ENCODE results near the gene PLD4.

The PLD4 gene

DNA sequence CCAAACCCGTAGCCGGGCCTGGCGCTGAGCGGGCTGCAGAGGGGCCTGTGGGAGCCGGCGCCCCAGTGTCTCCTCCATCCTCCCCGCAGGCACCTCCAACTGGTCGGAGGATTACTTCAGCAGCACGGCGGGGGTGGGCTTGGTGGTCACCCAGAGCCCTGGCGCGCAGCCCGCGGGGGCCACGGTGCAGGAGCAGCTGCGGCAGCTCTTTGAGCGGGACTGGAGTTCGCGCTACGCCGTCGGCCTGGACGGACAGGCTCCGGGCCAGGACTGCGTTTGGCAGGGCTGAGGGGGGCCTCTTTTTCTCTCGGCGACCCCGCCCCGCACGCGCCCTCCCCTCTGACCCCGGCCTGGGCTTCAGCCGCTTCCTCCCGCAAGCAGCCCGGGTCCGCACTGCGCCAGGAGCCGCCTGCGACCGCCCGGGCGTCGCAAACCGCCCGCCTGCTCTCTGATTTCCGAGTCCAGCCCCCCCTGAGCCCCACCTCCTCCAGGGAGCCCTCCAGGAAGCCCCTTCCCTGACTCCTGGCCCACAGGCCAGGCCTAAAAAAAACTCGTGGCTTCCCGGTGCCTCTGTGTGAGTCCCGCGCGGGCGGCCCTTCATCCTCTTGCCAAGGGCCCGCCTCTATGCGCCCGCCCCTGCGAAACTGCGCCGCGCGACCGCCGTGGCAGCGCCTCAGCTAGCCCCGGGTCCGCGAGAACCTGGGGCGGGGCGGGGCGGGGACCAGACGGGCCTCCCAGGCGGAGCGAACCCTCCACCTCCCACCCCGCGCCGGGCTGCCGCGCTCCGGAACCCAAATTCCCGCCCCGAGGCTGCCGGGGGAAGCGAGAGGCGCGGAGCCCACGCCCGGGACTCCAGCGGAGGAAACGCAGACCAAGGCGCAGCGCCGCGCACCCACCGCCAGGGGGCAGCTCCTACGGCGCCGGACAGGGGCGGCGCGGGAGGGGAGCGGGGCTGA, 8.3 kb downstream of the PLD4 start:
- DNase-seq (ENCODE audit: low spot score): peak; percentile 96
- TF ChIP-seq, protein P1, sequence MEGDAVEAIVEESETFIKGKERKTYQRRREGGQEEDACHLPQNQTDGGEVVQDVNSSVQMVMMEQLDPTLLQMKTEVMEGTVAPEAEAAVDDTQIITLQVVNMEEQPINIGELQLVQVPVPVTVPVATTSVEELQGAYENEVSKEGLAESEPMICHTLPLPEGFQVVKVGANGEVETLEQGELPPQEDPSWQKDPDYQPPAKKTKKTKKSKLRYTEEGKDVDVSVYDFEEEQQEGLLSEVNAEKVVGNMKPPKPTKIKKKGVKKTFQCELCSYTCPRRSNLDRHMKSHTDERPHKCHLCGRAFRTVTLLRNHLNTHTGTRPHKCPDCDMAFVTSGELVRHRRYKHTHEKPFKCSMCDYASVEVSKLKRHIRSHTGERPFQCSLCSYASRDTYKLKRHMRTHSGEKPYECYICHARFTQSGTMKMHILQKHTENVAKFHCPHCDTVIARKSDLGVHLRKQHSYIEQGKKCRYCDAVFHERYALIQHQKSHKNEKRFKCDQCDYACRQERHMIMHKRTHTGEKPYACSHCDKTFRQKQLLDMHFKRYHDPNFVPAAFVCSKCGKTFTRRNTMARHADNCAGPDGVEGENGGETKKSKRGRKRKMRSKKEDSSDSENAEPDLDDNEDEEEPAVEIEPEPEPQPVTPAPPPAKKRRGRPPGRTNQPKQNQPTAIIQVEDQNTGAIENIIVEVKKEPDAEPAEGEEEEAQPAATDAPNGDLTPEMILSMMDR (IDR thresholded peaks at IDR 0.05; ENCODE audit: extremely low read depth, missing control alignments): peak; percentile 92

DNA sequence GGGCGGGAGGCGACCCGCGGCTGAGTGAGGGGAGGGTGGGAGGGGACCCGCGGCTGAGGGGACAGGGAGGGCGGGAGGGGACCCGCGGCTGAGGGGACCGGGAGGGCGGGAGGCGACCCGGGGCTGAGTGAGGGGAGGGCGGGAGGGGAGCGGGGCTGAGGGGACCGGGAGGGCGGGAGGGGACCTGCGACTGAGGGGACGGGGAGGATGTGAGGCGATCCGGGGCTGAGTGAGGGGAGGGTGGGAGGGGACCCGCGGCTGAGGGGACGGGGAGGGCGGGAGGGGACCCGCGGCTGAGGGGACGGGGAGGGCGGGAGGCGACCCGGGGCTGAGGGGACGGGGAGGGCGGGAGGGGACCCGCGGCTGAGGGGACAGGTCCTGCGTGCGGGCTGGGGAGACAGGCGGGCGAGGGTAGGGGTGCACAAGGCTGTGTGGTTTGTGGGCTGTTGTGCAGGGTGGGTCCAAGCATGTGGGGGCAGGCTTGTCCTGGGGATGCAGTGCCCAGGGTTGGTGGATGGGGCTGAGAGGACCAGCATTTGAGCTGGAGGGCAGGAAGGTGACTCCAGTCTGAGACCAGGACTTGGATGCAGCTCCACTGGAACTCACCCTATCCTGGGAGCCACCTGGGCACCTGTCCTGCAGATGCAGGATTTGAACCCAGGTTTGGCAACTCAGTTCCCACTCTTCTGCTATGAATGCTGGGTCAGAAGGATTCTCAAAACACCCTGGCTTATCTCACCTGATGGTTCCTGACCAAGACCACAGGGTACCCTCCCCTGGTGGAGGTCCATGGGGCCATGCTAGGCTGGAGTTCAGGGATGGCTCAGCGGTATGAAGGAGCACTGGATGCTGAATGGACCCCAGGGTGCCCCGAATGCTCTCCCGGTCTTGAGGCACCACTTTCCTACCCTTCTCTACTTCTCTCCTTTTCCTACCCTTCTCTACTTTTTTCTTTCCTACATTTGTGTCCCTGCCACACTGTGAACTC, 9.4 kb downstream of the PLD4 start:
- TF ChIP-seq, protein P1 (IDR thresholded peaks at IDR 0.05; ENCODE audit: extremely low read depth, missing control alignments): no peak
- DNase-seq (ENCODE audit: low spot score): peak; percentile 27

DNA sequence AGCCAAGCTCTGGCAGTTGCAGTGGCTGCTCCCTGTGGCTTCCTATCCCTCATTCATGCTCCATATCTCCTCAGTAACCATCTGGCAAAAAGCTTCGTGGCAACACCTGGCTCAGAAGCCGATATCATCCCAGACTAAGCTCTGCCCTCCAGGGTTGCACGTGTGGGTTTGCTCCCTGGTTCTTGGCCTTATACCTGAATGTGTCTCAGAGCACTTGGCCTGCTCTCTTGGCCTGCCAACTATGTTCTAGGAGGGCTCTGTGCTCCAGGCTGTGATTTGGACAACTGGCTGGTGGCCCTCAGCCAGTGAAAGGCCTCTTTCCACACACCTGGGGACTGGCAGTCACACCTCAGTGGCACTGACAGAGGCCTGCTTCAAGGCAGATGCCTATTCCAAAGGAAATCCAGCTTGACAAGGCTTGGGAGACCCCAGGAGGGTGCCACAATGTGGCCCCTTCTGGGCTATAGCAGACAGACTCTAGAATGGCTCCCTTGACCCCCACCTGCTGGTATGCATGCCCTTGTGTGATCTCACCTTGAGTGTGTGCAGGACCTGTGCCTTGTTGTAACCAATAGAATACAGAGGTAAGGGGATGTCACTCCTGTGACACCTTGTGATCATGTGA, 10.5 kb downstream of the PLD4 start:
- TF ChIP-seq, protein P1 (IDR thresholded peaks at IDR 0.05; ENCODE audit: extremely low read depth, missing control alignments): no peak

DNA sequence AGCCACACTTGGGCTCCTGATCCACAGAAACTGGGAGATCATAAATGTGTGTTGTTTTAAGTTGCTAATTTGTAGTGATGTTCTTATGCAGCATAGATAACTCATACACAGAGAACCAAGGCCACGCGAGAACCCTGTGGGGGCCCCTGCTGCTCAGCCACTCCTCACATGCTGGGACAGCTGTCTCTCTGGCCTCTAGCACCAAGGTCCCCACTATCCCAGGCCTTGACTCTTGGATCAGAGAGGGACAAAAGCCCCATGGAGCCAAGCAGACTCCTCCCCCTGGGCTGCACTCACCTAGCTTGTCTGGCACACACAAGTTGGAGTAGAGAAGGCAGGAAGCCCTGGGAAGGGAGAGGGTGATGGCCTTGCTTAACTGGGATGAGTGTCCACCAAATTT, 11.3 kb downstream of the PLD4 start:
- peak; percentile 5 for DNase-seq (ENCODE audit: low spot score)
- TF ChIP-seq, protein P1 (IDR thresholded peaks at IDR 0.05; ENCODE audit: extremely low read depth, missing control alignments): no peak

More for the DNA sequence above, 10.5 kb downstream of the PLD4 start:
- DNase-seq (ENCODE audit: low spot score): peak; percentile 7

DNA sequence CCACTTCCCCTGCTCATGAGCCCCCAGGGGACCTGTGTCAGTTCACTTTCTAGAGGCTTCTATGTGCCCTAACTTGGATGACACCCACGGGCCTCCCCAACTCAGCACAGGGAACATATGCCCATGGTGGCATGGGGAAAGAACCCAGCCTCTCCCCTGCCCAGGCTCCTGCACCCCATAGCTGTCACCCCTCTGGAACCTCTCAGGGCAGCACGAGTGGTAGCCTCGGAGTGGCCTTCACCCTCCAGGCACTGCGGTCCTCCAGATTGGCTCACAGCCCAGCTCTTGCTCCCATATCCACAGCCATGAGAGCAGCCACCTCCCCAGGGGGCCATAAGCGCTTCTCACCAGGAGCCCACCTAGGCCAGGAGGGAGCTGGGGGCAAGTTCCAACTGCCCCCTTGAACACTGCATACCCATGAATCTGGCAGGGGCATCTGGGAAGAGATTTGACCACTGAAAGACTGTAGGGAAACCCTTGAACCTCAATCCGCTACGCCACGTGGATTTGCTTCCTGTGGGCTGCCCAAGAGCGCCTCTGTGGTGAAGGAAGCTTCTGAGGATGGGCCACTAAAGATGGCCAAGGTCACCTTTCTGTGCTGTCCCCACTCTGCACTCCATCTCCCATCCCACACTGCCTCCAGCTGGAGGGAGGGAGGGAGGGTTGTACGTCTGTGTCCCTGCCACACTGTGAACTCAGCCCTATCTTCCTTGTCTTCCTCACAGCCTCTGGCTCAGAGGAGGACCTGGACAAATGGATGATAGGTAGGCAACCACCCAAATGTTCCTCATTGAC, 11.9 kb downstream of the PLD4 start:
- DNase-seq (ENCODE audit: low spot score): peak; percentile 10
- TF ChIP-seq, protein P1 (IDR thresholded peaks at IDR 0.05; ENCODE audit: extremely low read depth, missing control alignments): no peak

DNA sequence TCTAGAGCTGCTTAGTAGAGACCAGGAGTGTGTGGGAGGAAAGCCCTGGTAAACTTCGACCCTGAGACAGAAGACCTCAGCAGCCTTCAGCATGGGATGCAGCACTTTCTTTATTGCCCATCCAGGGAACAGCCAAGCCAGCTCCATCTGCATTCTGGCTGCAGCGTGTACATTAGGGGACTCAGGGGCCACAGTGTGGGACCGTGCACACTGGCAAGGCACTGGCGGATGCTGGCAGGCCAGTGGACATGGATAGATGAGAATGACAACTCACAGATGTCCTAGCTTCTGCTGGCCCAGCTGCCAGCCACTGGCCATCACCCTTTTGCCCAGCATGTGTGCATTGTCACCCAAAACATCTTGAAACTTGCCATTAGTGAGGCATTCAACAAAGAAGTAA, 12.5 kb downstream of the PLD4 start:
- TF ChIP-seq, protein P1 (IDR thresholded peaks at IDR 0.05; ENCODE audit: extremely low read depth, missing control alignments): no peak

More for the DNA sequence above, 12.5 kb downstream of the PLD4 start:
- DNase-seq (ENCODE audit: low spot score): peak; percentile 10

Measured in GM20000 (cell line).